ENCODE results near the gene DPP8. TPM values are rescaled to one million over a fixed set of nuclear protein-coding genes. Genes with fewer than 3 reads are reported as not detected.

Gene DPP8
- total and polyA plus RNA-seq, 4 donors: 5.5 to 22.7 (median 17.5) TPM

DNA sequence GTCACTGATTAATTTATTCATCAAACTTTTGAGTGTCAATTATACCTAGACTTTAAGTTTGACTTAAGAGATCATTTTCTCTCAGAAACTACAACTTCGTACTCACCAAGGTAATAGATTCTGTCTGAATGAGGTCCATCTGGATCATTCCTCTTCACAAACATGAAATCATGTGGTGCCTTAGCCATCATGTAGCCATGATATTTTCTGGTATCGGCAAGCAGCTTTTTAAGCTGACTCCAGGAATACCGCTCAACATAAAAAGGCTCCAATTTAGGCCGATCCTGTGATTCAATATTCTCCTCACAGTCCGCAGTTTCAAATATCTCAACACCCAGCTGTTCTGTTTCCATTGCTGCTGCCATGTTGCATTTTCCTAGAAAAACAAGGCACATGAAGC, 5.3 kb downstream of the DPP8 start:
- Histone ChIP-seq H3K27ac (ENCODE audit: low read depth in 1 of 2, low read length in 2 of 2) (no peak overlapping the region), H3K4me1 (ENCODE audit: control insufficient read depth in 4 of 4, insufficient read depth in 4 of 4, low read length in 3 of 4) (peaks cover 5 to 19% (median 19%) of the 10 kb centered on the region in 4 donors), H3K36me3 (ENCODE audit: control insufficient read depth in 4 of 4, insufficient read depth in 3 of 4, low read depth in 1 of 4, low read length in 3 of 4) (peaks cover 3 to 16% (median 12%) of the 10 kb centered on the region in 4 donors), H3K4me3 (ENCODE audit: low read depth in 1 of 3, low read length in 3 of 3) (no peak overlapping the region), H3K9me3 (ENCODE audit: control insufficient read depth in 4 of 4, low read length in 3 of 4) (no peaks in the 10 kb centered on the region), H3K9ac (ENCODE audit: low read depth in 1 of 2, low read length in 2 of 2) (no peak overlapping the region), H3K27me3 (ENCODE audit: control insufficient read depth in 4 of 4, insufficient read depth in 4 of 4, low read length in 3 of 4) (no peaks in the 10 kb centered on the region)
- no peak for DNase-seq (ENCODE audit: low spot score)
- no peak for TF ChIP-seq RXRA (IDR thresholded peaks at IDR 0.05)
- 96% methylated on average over 5 of the region's 5 CpGs for WGBS

DNA sequence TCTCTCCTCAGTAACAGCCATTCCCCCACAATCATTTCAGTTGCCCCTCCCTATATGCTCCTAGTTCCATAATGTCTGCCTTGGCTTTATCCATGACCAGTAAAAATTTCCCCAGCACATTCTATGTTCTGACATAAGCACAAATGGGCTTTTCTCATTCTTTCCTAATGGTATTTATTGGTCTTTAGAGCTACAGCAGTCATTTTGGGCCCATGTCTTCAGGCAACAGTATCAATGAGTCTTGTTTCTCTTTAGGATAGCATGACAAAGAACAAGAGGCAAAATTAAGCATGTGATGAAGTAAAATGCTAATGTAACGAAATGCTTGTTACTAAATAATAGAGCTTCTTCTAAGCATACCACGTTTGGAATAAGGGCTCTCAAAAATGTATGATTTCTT, 8.2 kb downstream of the DPP8 start:
- no peak overlapping the region for H3K4me3 ChIP-seq (ENCODE audit: low read depth in 1 of 3, low read length in 3 of 3)
- DNase-seq (ENCODE audit: low spot score): no peak
- 94% methylated on average over 2 of the region's 2 CpGs for WGBS
- TF ChIP-seq ATF3 (IDR thresholded peaks at IDR 0.05) (no peak), FOXA2 (IDR thresholded peaks at IDR 0.05) (no peak)
- no peaks in the 10 kb centered on the region for H3K9me3 ChIP-seq (ENCODE audit: control insufficient read depth in 4 of 4, low read length in 3 of 4)
- peaks cover 0 to 7% (median 2%) of the 10 kb centered on the region in 4 donors for H3K4me1 ChIP-seq (ENCODE audit: control insufficient read depth in 4 of 4, insufficient read depth in 4 of 4, low read length in 3 of 4)
- no peak overlapping the region for H3K9ac ChIP-seq (ENCODE audit: low read depth in 1 of 2, low read length in 2 of 2)
- H3K27ac ChIP-seq (ENCODE audit: low read depth in 1 of 2, low read length in 2 of 2): no peak overlapping the region
- H3K27me3 ChIP-seq (ENCODE audit: control insufficient read depth in 4 of 4, insufficient read depth in 4 of 4, low read length in 3 of 4): no peaks in the 10 kb centered on the region
- peaks cover 7 to 19% (median 16%) of the 10 kb centered on the region in 4 donors for H3K36me3 ChIP-seq (ENCODE audit: control insufficient read depth in 4 of 4, insufficient read depth in 3 of 4, low read depth in 1 of 4, low read length in 3 of 4)

DNA sequence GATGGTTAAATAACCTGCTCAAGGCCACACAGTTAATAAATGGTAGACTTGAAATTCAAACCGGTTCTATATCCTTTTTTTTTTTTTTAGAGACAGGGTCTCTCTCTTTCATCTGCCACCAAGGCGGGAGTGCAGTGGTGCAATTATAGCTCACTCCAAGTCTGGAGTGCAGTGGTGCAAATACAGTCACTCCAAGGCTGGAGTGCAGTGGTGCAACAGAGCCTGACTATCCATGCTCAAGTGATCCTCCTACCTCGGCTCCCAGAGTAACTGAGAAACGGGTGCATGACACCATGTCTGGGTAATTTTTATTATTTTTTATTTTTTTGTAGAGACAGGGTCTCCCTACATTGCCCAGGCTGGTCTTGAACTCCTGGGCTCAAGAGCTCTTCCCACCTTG, 23.4 kb downstream of the DPP8 start:
- DNase-seq (ENCODE audit: low spot score): no peak
- Histone ChIP-seq H3K9me3 (ENCODE audit: control insufficient read depth in 4 of 4, low read length in 3 of 4) (no peaks in the 10 kb centered on the region), H3K9ac (ENCODE audit: low read depth in 1 of 2, low read length in 2 of 2) (no peak overlapping the region), H3K27ac (ENCODE audit: low read depth in 1 of 2, low read length in 2 of 2) (no peak overlapping the region), H3K36me3 (ENCODE audit: control insufficient read depth in 4 of 4, insufficient read depth in 3 of 4, low read depth in 1 of 4, low read length in 3 of 4) (peaks cover 16 to 31% (median 24%) of the 10 kb centered on the region in 4 donors), H3K27me3 (ENCODE audit: control insufficient read depth in 4 of 4, insufficient read depth in 4 of 4, low read length in 3 of 4) (no peaks in the 10 kb centered on the region), H3K4me3 (ENCODE audit: low read depth in 1 of 3, low read length in 3 of 3) (no peak overlapping the region), H3K4me1 (ENCODE audit: control insufficient read depth in 4 of 4, insufficient read depth in 4 of 4, low read length in 3 of 4) (no peaks in the 10 kb centered on the region)
- 93% methylated on average over 4 of the region's 4 CpGs for WGBS
- TF ChIP-seq YY1 (IDR thresholded peaks at IDR 0.05) (no peak), FOXA1 (IDR thresholded peaks at IDR 0.05) (no peak), RAD21 (IDR thresholded peaks at IDR 0.05) (no peak), TAF1 (conservative IDR thresholded peaks at IDR 0.05) (no peak), EGR1 (IDR thresholded peaks at IDR 0.05; ENCODE audit: low read depth in 2 of 2) (no peak)
- TF ChIP-seq, protein P1, sequence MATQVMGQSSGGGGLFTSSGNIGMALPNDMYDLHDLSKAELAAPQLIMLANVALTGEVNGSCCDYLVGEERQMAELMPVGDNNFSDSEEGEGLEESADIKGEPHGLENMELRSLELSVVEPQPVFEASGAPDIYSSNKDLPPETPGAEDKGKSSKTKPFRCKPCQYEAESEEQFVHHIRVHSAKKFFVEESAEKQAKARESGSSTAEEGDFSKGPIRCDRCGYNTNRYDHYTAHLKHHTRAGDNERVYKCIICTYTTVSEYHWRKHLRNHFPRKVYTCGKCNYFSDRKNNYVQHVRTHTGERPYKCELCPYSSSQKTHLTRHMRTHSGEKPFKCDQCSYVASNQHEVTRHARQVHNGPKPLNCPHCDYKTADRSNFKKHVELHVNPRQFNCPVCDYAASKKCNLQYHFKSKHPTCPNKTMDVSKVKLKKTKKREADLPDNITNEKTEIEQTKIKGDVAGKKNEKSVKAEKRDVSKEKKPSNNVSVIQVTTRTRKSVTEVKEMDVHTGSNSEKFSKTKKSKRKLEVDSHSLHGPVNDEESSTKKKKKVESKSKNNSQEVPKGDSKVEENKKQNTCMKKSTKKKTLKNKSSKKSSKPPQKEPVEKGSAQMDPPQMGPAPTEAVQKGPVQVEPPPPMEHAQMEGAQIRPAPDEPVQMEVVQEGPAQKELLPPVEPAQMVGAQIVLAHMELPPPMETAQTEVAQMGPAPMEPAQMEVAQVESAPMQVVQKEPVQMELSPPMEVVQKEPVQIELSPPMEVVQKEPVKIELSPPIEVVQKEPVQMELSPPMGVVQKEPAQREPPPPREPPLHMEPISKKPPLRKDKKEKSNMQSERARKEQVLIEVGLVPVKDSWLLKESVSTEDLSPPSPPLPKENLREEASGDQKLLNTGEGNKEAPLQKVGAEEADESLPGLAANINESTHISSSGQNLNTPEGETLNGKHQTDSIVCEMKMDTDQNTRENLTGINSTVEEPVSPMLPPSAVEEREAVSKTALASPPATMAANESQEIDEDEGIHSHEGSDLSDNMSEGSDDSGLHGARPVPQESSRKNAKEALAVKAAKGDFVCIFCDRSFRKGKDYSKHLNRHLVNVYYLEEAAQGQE (IDR thresholded peaks at IDR 0.05): no peak

DNA sequence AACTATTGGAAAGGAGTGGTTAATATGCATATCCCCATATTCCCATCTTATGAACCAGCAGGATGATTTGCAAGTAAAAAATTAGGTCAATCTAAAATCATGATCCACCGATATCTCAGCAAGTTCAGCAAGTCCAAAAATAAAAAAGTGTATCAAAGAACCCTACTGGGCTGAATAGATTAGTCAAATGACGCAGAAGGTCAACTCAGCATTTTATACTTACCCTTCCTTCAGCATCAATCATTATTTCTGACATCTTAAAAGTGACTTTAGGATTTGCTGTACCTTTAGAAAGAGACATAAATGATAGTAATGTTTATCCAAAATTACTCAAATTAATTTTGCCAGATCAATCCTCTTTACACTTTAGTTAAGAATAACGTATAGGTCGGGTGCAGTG, 32.6 kb downstream of the DPP8 start:
- H3K4me1 ChIP-seq (ENCODE audit: control insufficient read depth in 4 of 4, insufficient read depth in 4 of 4, low read length in 3 of 4): no peaks in the 10 kb centered on the region
- 96% methylated on average over 4 of the region's 4 CpGs for WGBS
- TF ChIP-seq TAF1 (conservative IDR thresholded peaks at IDR 0.05): no peak
- no peak for TF ChIP-seq ATF3 (IDR thresholded peaks at IDR 0.05)
- TF ChIP-seq, protein P1 (IDR thresholded peaks at IDR 0.05): no peak
- no peak for TF ChIP-seq HNF4G (IDR thresholded peaks at IDR 0.05)
- TF ChIP-seq EGR1 (IDR thresholded peaks at IDR 0.05; ENCODE audit: low read depth in 2 of 2): no peak
- TF ChIP-seq, protein P2, sequence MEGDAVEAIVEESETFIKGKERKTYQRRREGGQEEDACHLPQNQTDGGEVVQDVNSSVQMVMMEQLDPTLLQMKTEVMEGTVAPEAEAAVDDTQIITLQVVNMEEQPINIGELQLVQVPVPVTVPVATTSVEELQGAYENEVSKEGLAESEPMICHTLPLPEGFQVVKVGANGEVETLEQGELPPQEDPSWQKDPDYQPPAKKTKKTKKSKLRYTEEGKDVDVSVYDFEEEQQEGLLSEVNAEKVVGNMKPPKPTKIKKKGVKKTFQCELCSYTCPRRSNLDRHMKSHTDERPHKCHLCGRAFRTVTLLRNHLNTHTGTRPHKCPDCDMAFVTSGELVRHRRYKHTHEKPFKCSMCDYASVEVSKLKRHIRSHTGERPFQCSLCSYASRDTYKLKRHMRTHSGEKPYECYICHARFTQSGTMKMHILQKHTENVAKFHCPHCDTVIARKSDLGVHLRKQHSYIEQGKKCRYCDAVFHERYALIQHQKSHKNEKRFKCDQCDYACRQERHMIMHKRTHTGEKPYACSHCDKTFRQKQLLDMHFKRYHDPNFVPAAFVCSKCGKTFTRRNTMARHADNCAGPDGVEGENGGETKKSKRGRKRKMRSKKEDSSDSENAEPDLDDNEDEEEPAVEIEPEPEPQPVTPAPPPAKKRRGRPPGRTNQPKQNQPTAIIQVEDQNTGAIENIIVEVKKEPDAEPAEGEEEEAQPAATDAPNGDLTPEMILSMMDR (IDR thresholded peaks at IDR 0.05; ENCODE audit: low read depth, low read length, missing input control): no peak
- TF ChIP-seq RXRA (IDR thresholded peaks at IDR 0.05): no peak
- no peak for TF ChIP-seq SP1 (IDR thresholded peaks at IDR 0.05)
- no peak for TF ChIP-seq HNF4A (conservative IDR thresholded peaks at IDR 0.05)
- TF ChIP-seq GABPA (IDR thresholded peaks at IDR 0.05 in 1 of 2, conservative IDR thresholded peaks at IDR 0.05 in 1 of 2): no peak

More for the DNA sequence above, 32.6 kb downstream of the DPP8 start:
- Histone ChIP-seq H3K36me3 (ENCODE audit: control insufficient read depth in 4 of 4, insufficient read depth in 3 of 4, low read depth in 1 of 4, low read length in 3 of 4) (peaks cover 12 to 48% (median 32%) of the 10 kb centered on the region in 4 donors), H3K27ac (ENCODE audit: low read depth in 1 of 2, low read length in 2 of 2) (no peak overlapping the region), H3K4me3 (ENCODE audit: low read depth in 1 of 3, low read length in 3 of 3) (no peak overlapping the region), H3K27me3 (ENCODE audit: control insufficient read depth in 4 of 4, insufficient read depth in 4 of 4, low read length in 3 of 4) (no peaks in the 10 kb centered on the region), H3K9ac (ENCODE audit: low read depth in 1 of 2, low read length in 2 of 2) (no peak overlapping the region), H3K9me3 (ENCODE audit: control insufficient read depth in 4 of 4, low read length in 3 of 4) (no peaks in the 10 kb centered on the region)
- no peak for DNase-seq (ENCODE audit: low spot score)

Measured in liver (tissue), 9 donors.